Erythroblast (primary cell): ENCODE measurements around the gene GABRA4.

ENCODE experiments used
- GATA1 ChIP-seq: IDR thresholded peaks from 2 replicates; pipeline ENCODE4 v1.6.1; 2011; ENCODE audit warnings: low read depth, mild to moderate bottlenecking, control low read depth, low read length, moderate library complexity
- POLR2A ChIP-seq: IDR thresholded peaks from 2 replicates; pipeline ENCODE4 v1.6.1; 2011; ENCODE audit warnings: mild to moderate bottlenecking, low read length

DNA sequence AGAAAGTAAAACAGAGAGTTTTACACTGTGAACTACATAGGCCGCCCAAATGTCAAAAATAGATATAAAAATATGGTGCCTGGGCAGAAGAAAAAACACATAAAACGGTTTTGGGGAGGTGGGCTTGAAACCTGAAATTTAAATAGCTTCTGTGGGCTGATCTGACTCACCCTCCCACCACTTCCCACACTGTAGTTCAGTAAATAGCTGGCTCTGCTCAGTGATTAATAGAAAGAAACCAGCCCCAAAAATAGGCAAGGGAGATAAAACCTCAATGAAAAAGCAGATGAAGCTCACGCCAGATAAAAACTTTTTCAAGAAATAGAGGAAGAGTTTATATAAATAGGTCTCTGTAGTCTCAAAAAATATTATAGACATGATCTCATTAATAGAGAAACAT, 71.2 kb downstream of the GABRA4 start:
- no peak for TF ChIP-seq POLR2A
- TF ChIP-seq GATA1, result no peak
